Esophagus squamous epithelium (tissue), 5 donors: ENCODE data around the gene TCIRG1. TPM values are rescaled to one million over a fixed set of nuclear protein-coding genes. Genes with fewer than 3 reads are reported as not detected.

ENCODE experiments used
- DNase-seq: peaks from one replicate; lab custom pipeline; 2025; lab: John Stamatoyannopoulos, UW
- H3K27ac ChIP-seq, 4 donors: fragments of 200-600 bp; sonication (generic); one replicate each; pipeline ENCODE4 v1.5.1; 2016 to 2019; ENCODE audit warnings: mild to moderate bottlenecking in 1 of 4
- H3K27me3 ChIP-seq, 4 donors: fragments of 200-600 bp; sonication (generic); 1 replicate in 3 of 4; 2 replicates in 1 of 4; pipeline versions ENCODE4 v1.5.1 to v1.6.0; 2017 to 2021; ENCODE audit warnings: antibody characterized with exemption in 1 of 4
- H3K36me3 ChIP-seq, 3 donors: fragments of 200-600 bp; sonication (generic); one replicate each; pipeline ENCODE4 v1.5.1; 2016 to 2019
- H3K4me1 ChIP-seq, 3 donors: fragments of 200-600 bp; sonication (generic); one replicate each; pipeline ENCODE4 v1.5.1; 2017 to 2019
- H3K4me3 ChIP-seq, 4 donors: fragments of 200-600 bp; sonication (generic); 1 replicate in 3 of 4; 2 replicates in 1 of 4; pipeline ENCODE4 v1.5.1; 2016 to 2019; ENCODE audit warnings: mild to moderate bottlenecking in 2 of 4, moderate library complexity in 1 of 4
- H3K9me3 ChIP-seq, 3 donors: fragments of 200-600 bp; sonication (generic); one replicate each; pipeline ENCODE4 v1.5.1; 2016 to 2019
- CTCF ChIP-seq, 6 experiments: fragments of 450-650 bp in 4 of 6; fragments of 200-600 bp in 2 of 6; sonication (generic) in 2 of 6; IDR thresholded peaks; one replicate each; pipeline ENCODE4 v1.5.1; 2016 to 2019; ENCODE audit warnings: antibody characterized with exemption in 6 of 6, mild to moderate bottlenecking in 4 of 6, moderate library complexity in 4 of 6
- POLR2A ChIP-seq, 4 donors: fragments of 450-650 bp; IDR thresholded peaks; one replicate each; pipeline ENCODE4 v1.6.1; 2017; ENCODE audit warnings: antibody characterized with exemption in 4 of 4, mild to moderate bottlenecking in 4 of 4, moderate library complexity in 3 of 4
- WGBS, 2 donors: methylation state at CpG; one replicate each; pipeline ENCODE4 v1.1.5; 2018; 5-methylcytosine and 5-hydroxymethylcytosine counted together
- intact Hi-C: fragments of 100-400 bp; cut with DNase I; formaldehyde crosslinking; loops from one replicate; pipeline ENCODE4 v1.15.0; 2022
- total RNA-seq, 4 donors: library from RNA; depleted of rRNA; stranded (reverse); fragments of >200 nt; gene quantifications; one replicate each; pipeline ENCODE4 v1.1.0, GENCODE V29; 2016
- donor health status: DM: yes; HTN: yes; CAD: no.

TCIRG1 gene
- total RNA-seq, 4 donors from 2014 or later, result 46.6 to 70.5 (median 63.5) TPM

GRCh38 chr11:68011051-68011943 is 27.5 kb upstream of the TCIRG1 start:
- intact Hi-C loops, result no loop called here
- Histone ChIP-seq H3K4me3 (peak overlapping the region in 3 of 4 donors; percentile 35 to 61 (median 42)), H3K27me3 (no peaks in the 10 kb centered on the region), H3K4me1 (peaks cover 36 to 78% (median 46%) of the 10 kb centered on the region in 3 donors), H3K9me3 (no peaks in the 10 kb centered on the region), H3K27ac (peak overlapping the region; percentile 64 to 95 (median 80)), H3K36me3 (no peaks in the 10 kb centered on the region)
- no peak for TF ChIP-seq POLR2A (IDR thresholded peaks at IDR 0.05)
- no peak for TF ChIP-seq CTCF (IDR thresholded peaks at IDR 0.05)
- DNase-seq, result no peak
- 57 to 87% methylated on average over 9 to 12 of the region's 16 CpGs for WGBS, 2 donors

DNA sequence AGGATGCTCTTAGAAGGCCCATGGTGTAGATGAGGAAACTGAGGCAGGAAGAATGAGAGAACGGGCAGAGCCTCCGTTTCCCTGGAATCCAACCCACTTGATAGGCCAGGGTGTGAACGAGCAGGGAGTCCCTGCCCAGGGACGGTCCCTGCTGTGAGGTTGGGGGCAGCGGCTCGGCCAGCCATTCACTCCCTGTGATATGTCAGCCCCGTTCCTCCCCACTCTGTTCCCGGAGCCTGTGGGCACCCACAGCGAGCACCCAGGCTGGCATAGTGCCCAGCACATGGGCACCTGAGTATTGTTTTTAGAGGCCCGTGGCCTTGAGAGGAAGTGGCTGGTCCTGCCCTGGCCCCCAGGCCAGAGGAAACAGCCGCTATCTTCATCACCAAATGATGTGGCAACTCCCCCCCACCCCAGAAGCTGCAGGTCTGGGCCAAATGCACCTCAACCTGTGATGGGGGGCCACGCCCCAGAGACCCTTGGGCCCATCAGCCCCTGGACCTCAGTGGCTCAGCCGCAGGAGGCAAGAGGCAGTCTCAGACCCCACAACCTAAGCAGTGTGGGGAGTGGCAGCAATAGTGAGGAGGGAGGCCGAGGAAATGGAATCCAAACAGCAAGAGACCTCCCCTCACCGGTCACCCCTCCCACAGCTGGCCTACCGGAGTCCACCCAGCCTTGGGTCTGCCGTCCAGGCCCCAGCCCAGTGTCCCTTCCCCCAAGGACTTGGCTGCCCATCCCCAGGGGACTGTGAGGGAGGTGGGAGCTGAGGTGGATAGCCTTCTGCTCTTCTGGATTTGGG is 26.6 kb upstream of the TCIRG1 start:
- no peak for TF ChIP-seq CTCF (IDR thresholded peaks at IDR 0.05)
- no peak for TF ChIP-seq POLR2A (IDR thresholded peaks at IDR 0.05)
- Histone ChIP-seq H3K4me3 (no peak overlapping the region), H3K36me3 (no peaks in the 10 kb centered on the region), H3K27ac (peak overlapping the region in 3 of 4 donors; percentile 7 to 95 (median 75)), H3K4me1 (peaks cover 41 to 87% (median 54%) of the 10 kb centered on the region in 3 donors), H3K9me3 (no peaks in the 10 kb centered on the region), H3K27me3 (no peaks in the 10 kb centered on the region)
- DNase-seq, result no peak
- intact Hi-C loops, result no loop called here
- WGBS, 2 donors, result 73 to 93% methylated on average over 5 to 12 of the region's 17 CpGs

DNA sequence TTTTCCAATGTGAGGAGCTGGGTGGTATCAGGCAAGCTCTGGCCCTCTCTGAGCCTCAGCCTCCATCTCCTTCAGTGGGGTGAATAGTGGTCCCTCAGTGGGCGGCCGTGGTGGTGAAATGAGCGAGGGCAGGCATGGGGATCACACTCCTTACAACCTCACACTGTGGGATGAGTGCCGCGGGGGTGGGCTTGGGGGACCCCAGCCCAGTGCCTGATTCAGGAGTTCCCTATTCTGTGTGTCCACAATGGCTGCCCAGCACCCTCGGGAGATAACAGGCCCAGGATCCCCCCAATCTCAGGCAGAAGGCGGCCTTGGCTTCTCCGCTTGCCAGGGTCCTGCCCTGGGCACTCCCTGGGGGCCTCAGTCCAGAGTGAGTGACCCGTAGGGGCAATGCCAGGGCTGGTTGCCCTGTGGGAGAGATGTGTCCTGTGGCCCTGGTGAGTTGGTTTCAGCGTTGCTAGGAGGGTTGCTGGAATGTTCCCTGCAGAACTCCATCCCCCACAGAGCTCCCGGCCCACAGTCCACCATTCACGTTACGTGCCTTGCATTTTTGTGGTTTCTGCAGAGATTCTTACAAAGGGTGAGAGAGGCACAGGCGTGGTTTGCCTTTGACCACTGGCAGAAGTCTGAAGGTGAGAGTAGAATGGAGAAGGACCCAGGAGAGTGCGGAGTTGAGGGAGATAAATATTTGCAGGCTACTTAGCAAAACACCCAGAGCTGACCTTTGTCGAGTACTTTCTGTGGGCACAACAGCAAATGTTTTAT is 25.8 kb upstream of the TCIRG1 start:
- peaks cover 41 to 92% (median 60%) of the 10 kb centered on the region in 3 donors for H3K4me1 ChIP-seq
- no peak for TF ChIP-seq POLR2A (IDR thresholded peaks at IDR 0.05)
- no peaks in the 10 kb centered on the region for H3K27me3 ChIP-seq
- no peak overlapping the region for H3K4me3 ChIP-seq
- H3K36me3 ChIP-seq, result no peaks in the 10 kb centered on the region
- intact Hi-C loops, result no loop called here
- 67% methylated on average over 3 to 9 of the region's 16 CpGs for WGBS, 2 donors
- H3K9me3 ChIP-seq, result no peaks in the 10 kb centered on the region
- no peak for DNase-seq
- H3K27ac ChIP-seq, result peak overlapping the region in 3 of 4 donors; percentile 80 to 95 (median 88)

DNA sequence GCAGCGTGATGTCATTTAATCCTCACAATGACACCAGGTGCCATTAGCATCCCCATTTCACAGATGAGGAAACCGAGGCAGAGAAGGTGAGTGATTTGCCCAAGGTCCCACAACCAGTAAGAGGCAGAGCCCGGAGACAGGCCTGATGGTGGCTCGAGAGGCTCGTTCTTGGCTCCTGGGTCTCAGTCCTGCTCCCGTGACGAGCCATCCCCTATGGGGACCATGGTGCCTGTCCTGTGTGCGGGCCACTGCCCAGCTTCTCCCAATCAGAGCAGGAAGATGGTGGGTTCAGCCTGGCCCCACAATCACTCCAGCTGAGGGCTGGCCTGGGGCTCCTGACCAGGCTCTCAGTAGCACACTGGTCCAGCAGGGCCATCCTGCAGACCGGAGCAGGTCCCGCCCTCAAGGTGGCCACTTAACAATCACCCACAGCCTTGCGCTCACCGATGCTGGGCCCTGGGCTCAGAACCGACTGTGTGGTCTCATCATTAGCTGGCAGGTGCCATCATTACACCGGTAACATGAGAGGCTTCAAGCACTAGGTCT is 25.1 kb upstream of the TCIRG1 start:
- TF ChIP-seq POLR2A (IDR thresholded peaks at IDR 0.05), result no peak
- TF ChIP-seq CTCF (IDR thresholded peaks at IDR 0.05), result no peak
- Histone ChIP-seq H3K9me3 (no peaks in the 10 kb centered on the region), H3K27me3 (no peaks in the 10 kb centered on the region), H3K4me3 (no peak overlapping the region), H3K36me3 (no peaks in the 10 kb centered on the region), H3K4me1 (peaks cover 37 to 92% (median 57%) of the 10 kb centered on the region in 3 donors), H3K27ac (peak overlapping the region; percentile 80 to 95 (median 86))
- DNase-seq, result no peak
- 80 to 86% methylated on average over 5 to 10 of the region's 14 CpGs for WGBS, 2 donors
- intact Hi-C loops, result no loop called here
